ENCODE data around the gene DOLK. TPM values are rescaled to one million over a fixed set of nuclear protein-coding genes. Genes with fewer than 3 reads are reported as not detected.

Gene DOLK
- polyA plus RNA-seq, 1 donor (not counting 4 experiments of a cell fraction or from before 2014, with no cell fraction given) = 21.8 TPM

DNA sequence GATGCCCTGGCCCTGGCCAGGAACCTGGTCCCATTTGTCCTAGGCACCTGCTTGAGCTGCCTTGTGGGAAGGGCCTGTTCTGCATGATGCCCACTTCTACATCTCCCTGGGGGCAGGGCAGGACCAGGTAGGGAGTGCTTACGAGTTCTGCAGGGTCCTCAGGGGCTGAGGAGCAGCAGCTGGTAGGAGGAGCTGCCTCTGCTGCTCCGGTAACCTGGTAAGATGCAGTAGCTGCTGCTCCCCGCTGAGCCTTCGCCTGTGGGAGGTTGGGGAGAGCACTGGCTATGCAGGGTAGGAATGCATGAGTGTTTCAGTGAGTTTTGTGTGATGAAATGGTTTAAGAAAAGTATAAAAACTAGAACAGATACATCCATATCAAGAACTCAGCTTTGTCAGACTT lies 51.8 kb downstream of the DOLK start:
- peaks cover 66% of the 10 kb centered on the region for H3K4me1 ChIP-seq (ENCODE audit: control insufficient read depth, extremely low read depth, insufficient read depth, low read length)
- TF ChIP-seq, protein P1, sequence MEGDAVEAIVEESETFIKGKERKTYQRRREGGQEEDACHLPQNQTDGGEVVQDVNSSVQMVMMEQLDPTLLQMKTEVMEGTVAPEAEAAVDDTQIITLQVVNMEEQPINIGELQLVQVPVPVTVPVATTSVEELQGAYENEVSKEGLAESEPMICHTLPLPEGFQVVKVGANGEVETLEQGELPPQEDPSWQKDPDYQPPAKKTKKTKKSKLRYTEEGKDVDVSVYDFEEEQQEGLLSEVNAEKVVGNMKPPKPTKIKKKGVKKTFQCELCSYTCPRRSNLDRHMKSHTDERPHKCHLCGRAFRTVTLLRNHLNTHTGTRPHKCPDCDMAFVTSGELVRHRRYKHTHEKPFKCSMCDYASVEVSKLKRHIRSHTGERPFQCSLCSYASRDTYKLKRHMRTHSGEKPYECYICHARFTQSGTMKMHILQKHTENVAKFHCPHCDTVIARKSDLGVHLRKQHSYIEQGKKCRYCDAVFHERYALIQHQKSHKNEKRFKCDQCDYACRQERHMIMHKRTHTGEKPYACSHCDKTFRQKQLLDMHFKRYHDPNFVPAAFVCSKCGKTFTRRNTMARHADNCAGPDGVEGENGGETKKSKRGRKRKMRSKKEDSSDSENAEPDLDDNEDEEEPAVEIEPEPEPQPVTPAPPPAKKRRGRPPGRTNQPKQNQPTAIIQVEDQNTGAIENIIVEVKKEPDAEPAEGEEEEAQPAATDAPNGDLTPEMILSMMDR (optimal IDR thresholded peaks at IDR 0.05 in 1 of 3, IDR thresholded peaks at IDR 0.05 in 1 of 3, conservative IDR thresholded peaks at IDR 0.05 in 1 of 3; ENCODE audit: extremely low read depth in 1 of 3, insufficient read depth in 2 of 3, low read length in 3 of 3) = no peak
- TF ChIP-seq EZH2 (IDR thresholded peaks at IDR 0.05; ENCODE audit: low read length) = no peak
- no peaks in the 10 kb centered on the region for H3K9me1 ChIP-seq (ENCODE audit: control insufficient read depth, extremely low read depth, insufficient read depth, low read length)
- peaks cover 13 to 52% of the 10 kb centered on the region in 2 experiments for H3K36me3 ChIP-seq (ENCODE audit: control insufficient read depth in 2 of 2, extremely low read depth in 1 of 2, insufficient read depth in 2 of 2, low read length in 2 of 2)
- FAIRE-seq = no peak
- H4K20me1 ChIP-seq (ENCODE audit: control insufficient read depth, extremely low read depth, insufficient read depth, low read length) = no peaks in the 10 kb centered on the region
- H3K27me3 ChIP-seq (ENCODE audit: control insufficient read depth, extremely low read depth, insufficient read depth, low read length) = no peaks in the 10 kb centered on the region
- H3K9ac ChIP-seq (ENCODE audit: control insufficient read depth, extremely low read depth, insufficient read depth, low read length) = no peak overlapping the region
- no peak overlapping the region for H3K4me2 ChIP-seq (ENCODE audit: control insufficient read depth, extremely low read depth, insufficient read depth, low read depth, low read length)
- dilution Hi-C loops (cut with MboI; ENCODE audit: extremely low pct_ligation_motif_present, low sequenced_read_pairs) = no loop called here
- no peak overlapping the region for H3K27ac ChIP-seq (ENCODE audit: control insufficient read depth, insufficient read depth, low read length)
- H3K9me3 ChIP-seq (ENCODE audit: control insufficient read depth, low read depth, low read length) = no peaks in the 10 kb centered on the region
- H3K4me3 ChIP-seq (ENCODE audit: control insufficient read depth in 2 of 3, extremely low read depth in 1 of 3, insufficient read depth in 2 of 3, low read depth in 1 of 3, low read length in 3 of 3) = no peak overlapping the region
- H2AFZ ChIP-seq (ENCODE audit: control insufficient read depth, low read length) = no peak overlapping the region
- no peak for DNase-seq (ENCODE audit: low read depth, low spot score)
- H3K79me2 ChIP-seq (ENCODE audit: control insufficient read depth, insufficient read depth, low read length) = peaks cover 56% of the 10 kb centered on the region

Other genes starting within 250 kb of the DOLK start
- gene PKN3, start 245.1 kb downstream of the DOLK start, polyA plus RNA-seq = 1.2 to 3.0 TPM (median 1.3 TPM) in 3 replicates
- gene ZDHHC12, start 223.5 kb downstream of the DOLK start, polyA plus RNA-seq = 24.1 to 46.3 TPM (median 36.3 TPM) in 3 replicates
- gene ZER1, start 175.7 kb downstream of the DOLK start, polyA plus RNA-seq = 14.9 to 25.4 TPM (median 19.6 TPM) in 3 replicates
- 12.8 to 25.1 TPM (median 14.1 TPM) in 3 replicates for gene TBC1D13, start 160.3 kb downstream of the DOLK start, polyA plus RNA-seq
- gene ENDOG, start 129.1 kb downstream of the DOLK start, polyA plus RNA-seq = 10.1 to 18.5 TPM (median 10.2 TPM) in 3 replicates
- gene SPOUT1, start 117.8 kb downstream of the DOLK start, polyA plus RNA-seq = 22.0 to 27.5 TPM (median 26.5 TPM) in 3 replicates
- gene KYAT1, start 65.7 kb downstream of the DOLK start, polyA plus RNA-seq = 10.9 to 13.9 TPM (median 13.9 TPM) in 3 replicates
- 88.3 to 127 TPM (median 109 TPM) in 3 replicates for gene LRRC8A, start 65.5 kb downstream of the DOLK start, polyA plus RNA-seq
- gene PHYHD1, start 26.6 kb downstream of the DOLK start, polyA plus RNA-seq = 4.6 to 5.2 TPM (median 4.7 TPM) in 3 replicates
- gene NUP188, start 96 bp upstream of the DOLK start, polyA plus RNA-seq = 25.6 to 56.3 TPM (median 31.1 TPM) in 3 replicates
- 37.1 to 75.7 TPM (median 41.2 TPM) in 3 replicates for gene SH3GLB2, start 80.7 kb upstream of the DOLK start, polyA plus RNA-seq
- gene MIGA2, start 89.0 kb upstream of the DOLK start, polyA plus RNA-seq = 8.5 to 15.0 TPM (median 9.5 TPM) in 3 replicates
- 14.2 to 17.7 TPM (median 16.7 TPM) in 3 replicates for gene DOLPP1, start 133.5 kb upstream of the DOLK start, polyA plus RNA-seq
- gene CRAT, start 163.2 kb upstream of the DOLK start, polyA plus RNA-seq = 6.5 to 12.5 TPM (median 8.2 TPM) in 3 replicates
- 86.8 to 127 TPM (median 98.0 TPM) in 3 replicates for gene PTPA, start 163.8 kb upstream of the DOLK start, polyA plus RNA-seq
- 2.1 to 3.6 TPM (median 2.8 TPM) in 3 replicates for gene IER5L, start 230.7 kb upstream of the DOLK start, polyA plus RNA-seq

All from keratinocyte (primary cell).